CD14-positive monocyte (primary cell): ENCODE results near the gene CHCHD6. TPM values are rescaled to one million over a fixed set of nuclear protein-coding genes. Genes with fewer than 3 reads are reported as not detected.
A peak's percentile ranks its signal among the peaks of the same experiment; 100 is the strongest.

Experiments
- DNase-seq, 3 donors: peaks; one replicate each; pipeline ENCODE4 v3.0.0-alpha.2; 2011 to 2022
- H2AFZ ChIP-seq: 2 replicates; pipeline ENCODE4 v1.6.0; 2012; ENCODE audit warnings: mild to moderate bottlenecking, low read depth, low read length, inconsistent platforms; ENCODE audit not compliant: insufficient read depth, poor library complexity, severe bottlenecking
- H3K27ac ChIP-seq, 2 donors: 1 replicate in 1 of 2; 2 replicates in 1 of 2; pipeline ENCODE4 v1.5.1; 2012 to 2013; ENCODE audit warnings: low read length in 2 of 2, control low read depth in 1 of 2, inconsistent platforms in 1 of 2, low read depth in 1 of 2, mild to moderate bottlenecking in 1 of 2
- H3K27me3 ChIP-seq, 2 donors: one replicate each; pipeline versions ENCODE4 v1.6.0 to v1.6.1; 2011 to 2013; ENCODE audit warnings: low read length in 2 of 2; ENCODE audit not compliant: control insufficient read depth in 2 of 2, insufficient read depth in 2 of 2
- H3K36me3 ChIP-seq, 2 donors: replicated peaks in 1 of 2; 1 replicate in 1 of 2; 2 replicates in 1 of 2; pipeline versions ENCODE4 v1.5.1 to v1.6.1; 2012 to 2013; ENCODE audit warnings: low read length in 2 of 2, control low read depth in 1 of 2, inconsistent platforms in 1 of 2, mild to moderate bottlenecking in 1 of 2; ENCODE audit not compliant: insufficient read depth in 2 of 2, control insufficient read depth in 1 of 2
- H3K4me1 ChIP-seq, 2 donors: 1 replicate in 1 of 2; 2 replicates in 1 of 2; pipeline versions ENCODE4 v1.5.1 to v1.6.1; 2012 to 2013; ENCODE audit warnings: low read length in 2 of 2, control low read depth in 1 of 2, inconsistent platforms in 1 of 2, mild to moderate bottlenecking in 1 of 2, moderate library complexity in 1 of 2; ENCODE audit not compliant: insufficient read depth in 2 of 2, control insufficient read depth in 1 of 2
- H3K4me2 ChIP-seq: replicated peaks from 2 replicates; pipeline ENCODE3; 2012; ENCODE audit warnings: low read length, moderate library complexity, mild to moderate bottlenecking; ENCODE audit not compliant: poor library complexity, severe bottlenecking; ENCODE audit errors: extremely low read depth
- H3K4me3 ChIP-seq, 3 experiments: fragments of 200-600 bp in 1 of 3; sonication (generic) in 1 of 3; replicated peaks in 1 of 3; 1 replicate in 2 of 3; 2 replicates in 1 of 3; pipeline ENCODE4 v1.5.1; 2011 to 2013; ENCODE audit warnings: low read length in 3 of 3, mild to moderate bottlenecking in 3 of 3, control low read depth in 2 of 3, low read depth in 2 of 3, inconsistent platforms in 1 of 3, moderate library complexity in 1 of 3
- H3K79me2 ChIP-seq: 2 replicates; pipeline ENCODE4 v1.6.0; 2012; ENCODE audit warnings: mild to moderate bottlenecking, control low read depth, inconsistent platforms, low read length, moderate library complexity; ENCODE audit not compliant: insufficient read depth
- H3K9ac ChIP-seq: 2 replicates; pipeline ENCODE4 v1.6.0; 2017; ENCODE audit warnings: low read length, mild to moderate bottlenecking; ENCODE audit not compliant: insufficient read depth, poor library complexity, severe bottlenecking
- H3K9me3 ChIP-seq, 2 donors: replicated peaks in 1 of 2; 1 replicate in 1 of 2; 2 replicates in 1 of 2; pipeline versions ENCODE4 v1.5.1 to v1.6.1; 2012 to 2013; ENCODE audit warnings: low read length in 2 of 2, control low read depth in 1 of 2; ENCODE audit not compliant: control insufficient read depth in 1 of 2, insufficient read depth in 1 of 2
- H4K20me1 ChIP-seq: 2 replicates; pipeline ENCODE4 v1.6.0; 2012; ENCODE audit warnings: mild to moderate bottlenecking, low read length, control low read depth, moderate library complexity; ENCODE audit not compliant: insufficient read depth
- H3K27ac Mint-ChIP-seq, 7 donors: one replicate each; pipeline ENCODE4 v1.8.0; 2020; ENCODE audit warnings: mild to moderate bottlenecking in 7 of 7, mixed read lengths in 7 of 7, moderate library complexity in 6 of 7, inconsistent platforms in 2 of 7
- H3K27me3 Mint-ChIP-seq, 3 donors: one replicate each; pipeline ENCODE4 v1.8.0; 2021 to 2022; ENCODE audit warnings: low read depth in 3 of 3, mild to moderate bottlenecking in 3 of 3, mixed read lengths in 3 of 3, moderate library complexity in 3 of 3, inconsistent platforms in 1 of 3
- H3K36me3 Mint-ChIP-seq, 2 donors: one replicate each; pipeline ENCODE4 v1.8.0; 2020; ENCODE audit warnings: mixed read lengths in 2 of 2, inconsistent platforms in 1 of 2, mild to moderate bottlenecking in 1 of 2
- H3K4me1 Mint-ChIP-seq: one replicate; pipeline ENCODE4 v1.8.0; 2020; ENCODE audit warnings: mild to moderate bottlenecking, mixed read lengths
- H3K4me3 Mint-ChIP-seq, 2 donors: one replicate each; pipeline ENCODE4 v1.8.0; 2020; ENCODE audit warnings: mild to moderate bottlenecking in 2 of 2, mixed read lengths in 2 of 2, moderate library complexity in 1 of 2
- H3K9me3 Mint-ChIP-seq, 7 donors: one replicate each; pipeline ENCODE4 v1.8.0; 2020 to 2022; ENCODE audit warnings: mixed read lengths in 7 of 7, mild to moderate bottlenecking in 6 of 7, moderate library complexity in 6 of 7, inconsistent platforms in 2 of 7
- CTCF ChIP-seq: fragments of 200-600 bp; IDR thresholded peaks from one replicate; pipeline ENCODE4 v1.8.0; 2022; ENCODE audit warnings: antibody characterized with exemption, mild to moderate bottlenecking
- WGBS: methylation state at CpG from one replicate; pipeline ENCODE4 v1.1.5; 2013; ENCODE audit warnings: missing lambda C conversion rate; ENCODE audit not compliant: insufficient coverage; 5-methylcytosine and 5-hydroxymethylcytosine counted together
- intact Hi-C, 2 donors: fragments of 100-400 bp; cut with micrococcal nuclease; formaldehyde crosslinking; loops; one replicate each; pipeline versions ENCODE4 v1.15.0 to v1.15.1; 2023
- polyA plus RNA-seq, 3 donors: library from polyadenylated mRNA; depleted of rRNA in 1 of 3; unstranded in 2 of 3; stranded (reverse) in 1 of 3; fragments of 300-500 nt in 2 of 3; fragments of >200 nt in 1 of 3; fragmentation: Illumina TruSeq in 2 of 3; gene quantifications; 1 replicate in 2 of 3; 2 replicates in 1 of 3; pipeline ENCODE4 v1.2.3, GENCODE V29; 2012 to 2021

The CHCHD6 gene
- polyA plus RNA-seq, 3 donors, result 1.1 to 1.8 (median 1.8) TPM

- H3K9me3 Mint-ChIP-seq, result peaks cover 5 to 40% (median 17%) of the 10 kb centered on the region in 7 donors
- Histone ChIP-seq H3K4me3 (no peak overlapping the region), H3K27ac (no peak overlapping the region), H3K4me1 (peaks cover 31 to 40% of the 10 kb centered on the region in 2 donors), H3K36me3 (no peaks in the 10 kb centered on the region), H3K9ac (no peak overlapping the region), H3K27me3 (peaks cover 72 to 92% of the 10 kb centered on the region in 2 donors), H2AFZ (no peak overlapping the region), H3K9me3 (peaks cover 6 to 49% of the 10 kb centered on the region in 2 donors), H3K79me2 (no peaks in the 10 kb centered on the region), H4K20me1 (peaks cover 14% of the 10 kb centered on the region), H3K4me2 (no peak overlapping the region)
- intact Hi-C loops, result loop anchor here in 1 of 2 donors (5.0 kb wide), 1 partner anchor 73 kb away; the partner anchor contains the start of gene PLXNA1
- WGBS, result 12% methylated on average over 6 of the region's 12 CpGs
- DNase-seq, result peak in 2 of 3 donors; percentile 34 to 38
- peaks cover 7 to 20% (median 14%) of the 10 kb centered on the region in 3 donors for H3K27me3 Mint-ChIP-seq
- peaks cover 20 to 29% of the 10 kb centered on the region in 2 donors for H3K36me3 Mint-ChIP-seq
- no peak for TF ChIP-seq CTCF
- peak overlapping the region in 5 of 7 donors; percentile 18 to 74 (median 41) for H3K27ac Mint-ChIP-seq
- H3K4me1 Mint-ChIP-seq, result peaks cover 38% of the 10 kb centered on the region
- peak overlapping the region in 1 of 2 donors; percentile 74 for H3K4me3 Mint-ChIP-seq
Observed at GRCh38 chr3:126908752-126909275, 204.8 kb downstream of the CHCHD6 start.

- Histone ChIP-seq H3K9me3 (peaks cover 6 to 52% of the 10 kb centered on the region in 2 donors), H3K36me3 (no peaks in the 10 kb centered on the region), H2AFZ (no peak overlapping the region), H3K27me3 (peaks cover 72 to 92% of the 10 kb centered on the region in 2 donors), H4K20me1 (peaks cover 14% of the 10 kb centered on the region), H3K4me3 (no peak overlapping the region), H3K27ac (no peak overlapping the region), H3K4me2 (no peak overlapping the region), H3K79me2 (no peaks in the 10 kb centered on the region), H3K9ac (no peak overlapping the region), H3K4me1 (peaks cover 31 to 40% of the 10 kb centered on the region in 2 donors)
- TF ChIP-seq CTCF, result no peak
- DNase-seq, result no peak
- Mint-ChIP-seq H3K36me3 (peaks cover 20 to 29% of the 10 kb centered on the region in 2 donors), H3K27ac (peak overlapping the region in 5 of 7 donors; percentile 84 to 96 (median 89)), H3K27me3 (peaks cover 21 to 34% (median 25%) of the 10 kb centered on the region in 3 donors), H3K4me1 (peaks cover 38% of the 10 kb centered on the region), H3K4me3 (peak overlapping the region in 1 of 2 donors; percentile 82), H3K9me3 (peaks cover 5 to 44% (median 17%) of the 10 kb centered on the region in 7 donors)
- WGBS, result 83% methylated on average over 3 of the region's 3 CpGs
- intact Hi-C loops, result loop anchor here in 1 of 2 donors (10.0 kb wide), 1 partner anchor 395 kb away; no protein-coding TSS in a partner anchor
Observed at GRCh38 chr3:126910231-126910630, 206.2 kb downstream of the CHCHD6 start.
